CD4-positive, alpha-beta T cell treated with Interferon alpha-2 for 1 hour (primary cell): ENCODE results near the gene CST5.
"Not testable (repeated sequence)": the region's sequence is repeated elsewhere in the genome, so short reads cannot be mapped to it uniquely, and the experiment has no call there.

Experiments used
- DNase-seq, 2 donors: peaks; one replicate each; pipeline ENCODE4 v3.0.0-alpha.2; 2020 to 2022

The CST5 gene

GRCh38 chr20:23879328-23879798 is at the start of gene CST5:
CST5 (minus strand) TSS chr20:23879748; CDS start chr20:23879676, 72 bp downstream.
- no peak for DNase-seq

- DNase-seq = peak in 1 of 2 donors; percentile 52
These were observed 49.2 kb upstream of the CST5 start for GRCh38 chr20:23928788-23929187.

- DNase-seq = no peak
These were observed 48.8 kb upstream of the CST5 start for GRCh38 chr20:23928353-23928752.

GRCh38 chr20:23926944-23927872 is 47.7 kb upstream of the CST5 start:
- peak in 1 of 2 donors; percentile 23 for DNase-seq

DNA sequence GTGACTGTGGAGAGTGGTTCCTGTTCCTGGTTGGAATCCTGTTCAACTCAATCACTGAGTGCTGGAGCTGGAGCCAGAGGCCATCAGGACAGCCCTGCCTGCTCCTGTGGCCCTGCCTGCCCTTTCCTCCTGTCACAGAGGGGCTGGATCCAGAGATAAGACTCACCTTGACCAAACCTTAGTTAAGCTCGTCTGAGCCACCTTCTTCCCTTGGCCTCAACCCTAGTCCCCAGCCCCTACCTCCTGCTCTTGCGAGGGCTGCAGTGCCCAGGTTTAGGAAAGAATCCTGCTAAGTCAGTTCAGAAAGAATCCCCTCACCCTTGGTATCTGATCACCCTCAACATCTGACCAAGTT is 47.0 kb upstream of the CST5 start:
- DNase-seq = no peak

DNA sequence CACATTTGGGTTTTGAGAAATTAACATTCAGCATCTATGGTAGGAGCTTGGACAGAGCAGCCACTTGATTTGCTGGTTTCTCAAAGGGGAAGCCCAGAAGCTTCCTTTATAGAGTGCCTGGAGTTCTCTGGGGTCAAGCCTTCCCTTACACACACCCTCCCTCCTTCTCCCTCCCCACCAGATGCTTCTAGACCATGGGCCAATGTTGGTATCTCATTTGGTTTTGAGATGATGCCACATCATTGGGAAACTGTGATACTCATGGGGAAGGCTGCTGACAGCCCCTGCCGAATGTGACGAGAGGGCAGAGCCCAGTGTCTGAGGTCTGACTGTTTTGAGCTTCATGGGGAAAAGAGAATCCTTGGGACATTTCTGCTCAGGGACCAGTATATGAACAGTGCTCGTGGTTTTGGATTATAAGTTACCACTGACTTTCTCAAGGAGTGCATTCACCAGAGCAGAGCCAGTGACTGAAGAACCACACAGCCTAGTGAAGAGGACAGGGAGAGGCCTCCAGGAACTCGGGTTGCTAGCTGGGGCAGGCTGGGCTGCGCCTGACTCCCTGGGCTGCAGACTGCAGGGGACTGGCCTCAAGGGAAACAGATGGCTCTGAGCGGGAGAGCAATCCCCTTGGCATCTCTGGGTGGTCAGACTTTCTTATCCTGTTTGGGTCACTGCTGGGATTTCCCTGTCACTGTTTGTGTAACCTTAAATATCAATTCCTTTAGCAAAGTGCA is 46.4 kb upstream of the CST5 start:
- no peak for DNase-seq

DNA sequence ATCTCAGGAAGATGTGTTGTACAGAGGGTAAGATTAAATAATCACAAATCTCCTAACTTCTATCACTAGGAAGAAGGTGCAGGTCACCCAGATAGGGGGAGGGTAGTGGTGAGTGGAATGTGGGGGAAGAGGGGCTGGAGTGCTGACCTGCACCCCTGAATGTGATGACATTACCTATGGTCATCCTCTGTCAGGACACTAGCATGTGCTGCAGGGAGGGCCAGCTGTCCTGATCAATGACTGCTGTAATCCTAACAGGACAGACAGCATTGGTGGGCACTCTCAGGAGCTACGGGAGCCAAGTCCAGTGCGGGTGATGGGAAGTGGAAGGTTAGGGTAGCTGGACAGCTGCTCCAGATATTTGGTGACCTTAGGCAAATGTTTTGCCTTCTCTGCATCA is 45.2 kb upstream of the CST5 start:
- no peak for DNase-seq

DNA sequence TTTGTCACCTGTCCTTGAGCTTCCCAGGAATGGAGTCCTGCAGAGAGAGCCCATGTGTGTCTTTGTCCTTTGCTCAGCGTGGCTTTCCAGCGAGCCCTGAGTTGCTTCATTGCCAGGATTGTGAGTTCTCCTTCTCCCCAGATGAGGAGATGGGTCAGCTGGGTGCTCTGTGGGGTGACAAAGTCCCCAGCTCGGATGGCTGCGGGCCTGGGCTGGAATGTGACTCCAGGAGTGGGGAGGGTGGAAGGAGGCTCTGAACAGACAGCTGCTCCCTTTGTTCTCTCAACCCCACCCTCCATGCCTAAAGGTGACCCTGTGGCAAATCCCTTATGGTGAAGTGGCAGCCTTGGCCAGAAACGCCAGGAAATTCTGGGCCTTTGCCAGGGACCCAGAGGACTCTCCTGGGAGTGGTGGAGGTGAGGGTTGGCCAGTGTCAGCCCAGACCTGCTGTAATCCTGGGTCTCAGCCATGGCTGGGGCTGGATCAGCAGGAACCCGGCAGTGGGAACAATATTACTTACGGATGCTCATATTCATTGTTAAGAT is 44.4 kb upstream of the CST5 start:
- no peak for DNase-seq

GRCh38 chr20:23923311-23923710 is 43.8 kb upstream of the CST5 start:
- no peak for DNase-seq

DNA sequence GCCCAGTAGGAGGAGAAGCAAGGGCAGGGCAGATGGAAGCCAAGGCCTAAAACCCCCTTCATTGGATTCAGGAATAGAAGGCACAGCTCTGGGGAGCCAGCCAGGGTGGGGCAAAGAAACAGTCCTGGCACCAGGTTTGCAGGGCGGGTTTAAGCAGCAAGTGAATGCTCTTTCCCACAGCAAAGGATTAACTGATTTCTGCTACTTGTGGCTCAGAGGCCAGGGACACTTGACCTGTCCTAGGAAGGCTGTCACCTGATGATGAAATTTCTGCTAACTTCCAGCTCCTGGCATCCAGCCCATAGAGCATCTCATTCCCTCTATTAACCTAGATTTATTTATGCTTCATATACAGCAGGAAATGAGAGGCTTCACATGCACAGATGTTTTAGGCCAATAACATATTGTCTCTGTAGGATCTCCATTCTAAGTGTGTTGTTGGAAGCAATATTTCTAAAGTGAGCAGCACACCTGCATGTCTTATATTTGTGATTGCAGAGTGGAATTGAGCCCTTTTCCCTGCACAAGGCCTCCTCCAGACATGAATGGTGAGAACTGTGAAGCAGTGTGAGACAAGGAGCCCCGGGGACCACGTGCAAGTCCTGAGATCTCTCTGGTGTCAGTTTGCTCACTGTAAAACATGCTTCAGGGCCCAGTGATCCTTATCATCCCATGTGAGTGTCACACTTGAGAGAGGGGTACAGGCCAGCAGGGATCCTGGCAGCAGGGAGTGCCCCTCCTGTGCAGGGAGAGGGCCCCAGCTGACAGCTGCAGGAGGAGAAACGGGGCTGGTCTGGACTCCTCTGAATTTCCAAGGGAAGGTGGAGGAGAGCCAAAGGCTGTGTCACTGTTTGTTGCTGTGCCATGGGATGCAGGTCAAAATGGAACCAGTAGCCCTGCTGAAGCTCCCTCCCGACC is 41.1 kb upstream of the CST5 start:
- DNase-seq = no peak

DNA sequence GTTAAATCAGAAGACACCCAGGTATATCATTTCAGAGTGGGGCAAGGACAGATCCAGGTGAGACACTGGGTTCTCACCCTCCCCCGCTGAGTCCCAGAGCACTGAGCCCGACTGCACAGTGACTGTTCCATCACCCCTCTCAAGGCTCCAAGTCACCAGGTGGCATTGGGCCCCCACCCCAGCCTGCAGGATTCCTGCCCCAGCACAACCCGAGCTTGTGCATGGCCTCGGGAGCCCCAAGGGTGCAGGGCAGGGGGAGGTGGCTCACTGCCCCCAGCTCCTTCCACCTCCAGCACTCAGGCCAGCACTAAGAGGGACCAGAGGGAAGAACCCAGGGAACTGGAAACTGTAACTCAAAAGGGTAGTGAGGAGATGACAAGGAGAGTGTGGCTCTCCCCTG is 39.3 kb upstream of the CST5 start:
- DNase-seq = no peak

DNA sequence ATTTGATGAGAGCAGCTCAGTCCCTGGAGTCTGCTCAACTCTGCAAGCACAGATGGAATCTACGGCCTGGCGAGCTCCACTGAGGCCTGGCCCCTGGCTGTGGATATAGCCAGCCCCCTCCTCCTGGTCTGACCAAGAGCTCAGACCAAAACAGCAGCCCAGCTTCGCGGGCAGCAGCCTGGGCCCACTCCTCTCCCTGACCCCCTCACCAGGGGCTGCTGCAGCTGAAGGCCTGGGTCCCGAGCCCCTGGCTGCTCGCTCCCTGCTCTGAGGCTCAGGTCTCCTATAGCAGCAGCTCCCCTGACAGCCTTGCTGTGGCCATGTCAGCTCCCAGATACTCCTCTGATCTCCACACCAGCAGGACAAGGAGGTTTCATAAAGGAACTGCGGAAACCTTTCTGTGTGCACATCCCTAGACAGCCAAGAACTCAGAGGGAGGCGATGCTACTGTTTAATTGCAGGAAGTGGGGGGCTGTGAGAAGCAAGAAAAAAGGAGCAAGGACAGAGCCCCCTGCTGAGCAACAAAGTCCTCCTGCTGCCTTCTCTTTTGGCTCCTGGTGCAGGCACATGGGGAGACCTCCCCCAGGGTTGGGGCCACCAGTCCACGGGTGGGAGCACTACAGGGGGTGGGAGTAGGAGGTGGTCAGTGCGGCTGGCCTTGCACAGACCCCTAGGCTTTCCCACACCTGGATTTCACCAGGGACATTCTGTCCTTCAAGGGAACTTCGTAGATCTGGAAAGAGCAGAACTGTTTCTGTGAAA is 38.7 kb upstream of the CST5 start:
- DNase-seq = no peak

GRCh38 chr20:23917024-23917725 is 37.6 kb upstream of the CST5 start:
- no peak for DNase-seq

DNA sequence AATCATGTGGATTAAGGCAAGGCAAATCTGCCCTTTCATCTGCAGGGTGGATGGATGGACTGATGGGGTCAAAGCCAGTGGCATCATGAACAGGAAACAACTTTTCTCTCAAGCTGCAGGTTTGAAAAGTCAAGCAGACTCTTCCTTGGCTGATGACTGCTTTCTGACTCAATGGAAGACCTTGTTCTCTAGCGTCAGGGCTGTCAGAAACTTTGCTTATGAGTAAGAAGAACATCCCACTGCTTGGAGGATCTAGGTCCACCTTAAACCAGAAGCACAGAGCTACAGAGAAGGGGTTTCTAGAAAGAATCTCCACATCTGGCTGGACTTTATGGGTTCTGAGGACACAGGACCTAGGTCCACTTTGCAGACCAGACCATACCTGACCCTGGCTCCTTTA is 36.3 kb upstream of the CST5 start:
- DNase-seq = no peak

- DNase-seq = not testable (repeated sequence)
These were observed 34.9 kb upstream of the CST5 start for GRCh38 chr20:23914469-23914868.

- DNase-seq = no peak
These were observed 30.7 kb upstream of the CST5 start for GRCh38 chr20:23910210-23910609.

DNA sequence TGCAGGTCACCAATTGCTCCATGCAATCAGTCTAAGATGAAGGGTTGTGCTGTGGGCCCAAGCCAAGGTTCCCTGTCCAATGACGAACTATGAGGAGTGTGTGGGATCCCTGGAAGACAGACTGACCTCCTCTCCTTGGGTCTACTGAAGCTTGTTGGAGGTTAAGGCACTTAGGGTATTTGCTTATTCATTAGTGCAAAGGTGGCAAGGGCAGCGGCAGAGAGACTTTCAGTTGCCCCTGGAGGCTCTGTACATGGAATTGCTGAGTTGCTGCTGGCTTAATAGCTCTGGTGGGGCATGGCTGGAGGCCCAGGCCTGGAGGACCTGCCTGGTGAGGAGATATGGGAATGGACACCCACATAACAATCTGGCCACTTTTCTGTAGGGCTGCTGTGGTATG is 29.8 kb upstream of the CST5 start:
- no peak for DNase-seq

DNA sequence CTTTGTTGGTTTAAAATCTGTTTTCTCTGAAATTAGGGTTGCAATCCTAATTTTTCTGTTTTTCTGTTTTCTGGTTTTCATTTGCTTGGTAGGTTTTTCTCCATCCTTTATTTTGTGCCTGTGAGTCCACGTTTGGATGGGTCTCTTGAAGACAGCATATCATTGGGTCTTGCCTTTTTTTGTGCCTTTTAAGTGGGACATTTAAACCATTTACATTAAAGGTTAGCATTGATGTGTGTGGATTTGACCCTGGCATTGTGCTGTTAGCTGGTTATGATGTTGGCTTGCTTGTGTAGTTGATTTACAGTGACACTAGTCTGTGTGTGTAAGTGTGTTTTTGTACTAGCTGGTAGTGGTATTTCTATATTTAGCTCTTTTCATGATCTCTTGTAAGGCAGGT is 28.0 kb upstream of the CST5 start:
- DNase-seq = no peak

DNA sequence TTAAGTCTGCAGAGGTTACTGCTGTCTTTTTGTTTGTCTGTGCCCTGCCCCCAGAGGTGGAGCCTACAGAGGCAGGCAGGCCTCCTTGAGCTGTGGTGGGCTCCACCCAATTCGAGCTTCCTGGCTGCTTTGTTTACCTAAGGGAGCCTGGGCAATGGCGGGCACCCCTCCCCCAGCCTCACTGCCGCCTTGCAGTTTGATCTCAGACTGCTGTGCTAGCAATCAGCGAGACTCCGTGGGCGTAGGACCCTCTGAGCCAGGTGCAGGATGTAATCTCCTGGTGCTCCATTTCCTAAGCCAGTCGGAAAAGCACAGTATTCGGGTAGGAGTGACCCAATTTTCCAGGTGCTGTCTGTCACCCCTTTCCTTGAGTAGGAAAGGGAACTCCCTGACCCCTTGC is 22.8 kb upstream of the CST5 start:
- DNase-seq = peak in 1 of 2 donors; percentile 42

GRCh38 chr20:23890867-23891266 is 11.3 kb upstream of the CST5 start:
- not testable (repeated sequence) for DNase-seq

- peak; percentile 51 to 72 for DNase-seq
These were observed 10.2 kb upstream of the CST5 start for GRCh38 chr20:23889775-23890187.
